Left renal pelvis (tissue), 4 donors: ENCODE measurements around the gene EIF2S3. TPM values are rescaled to one million over a fixed set of nuclear protein-coding genes. Genes with fewer than 3 reads are reported as not detected.

ENCODE experiments used
- DNase-seq, 4 donors: peaks; one replicate each; pipeline ENCODE4 v3.0.0-alpha.2; 2013; ENCODE audit warnings: low read depth in 4 of 4, low spot score in 3 of 4
- polyA plus RNA-seq, 4 donors: library from polyadenylated mRNA; unstranded; fragments of 120-200 nt; gene quantifications; one replicate each; pipeline ENCODE4 v1.2.1, GENCODE V29; 2013; ENCODE audit not compliant: insufficient read length in 4 of 4

The EIF2S3 gene
- 100 to 1,000 TPM; 144 to 202 (median 180) TPM for polyA plus RNA-seq

DNA sequence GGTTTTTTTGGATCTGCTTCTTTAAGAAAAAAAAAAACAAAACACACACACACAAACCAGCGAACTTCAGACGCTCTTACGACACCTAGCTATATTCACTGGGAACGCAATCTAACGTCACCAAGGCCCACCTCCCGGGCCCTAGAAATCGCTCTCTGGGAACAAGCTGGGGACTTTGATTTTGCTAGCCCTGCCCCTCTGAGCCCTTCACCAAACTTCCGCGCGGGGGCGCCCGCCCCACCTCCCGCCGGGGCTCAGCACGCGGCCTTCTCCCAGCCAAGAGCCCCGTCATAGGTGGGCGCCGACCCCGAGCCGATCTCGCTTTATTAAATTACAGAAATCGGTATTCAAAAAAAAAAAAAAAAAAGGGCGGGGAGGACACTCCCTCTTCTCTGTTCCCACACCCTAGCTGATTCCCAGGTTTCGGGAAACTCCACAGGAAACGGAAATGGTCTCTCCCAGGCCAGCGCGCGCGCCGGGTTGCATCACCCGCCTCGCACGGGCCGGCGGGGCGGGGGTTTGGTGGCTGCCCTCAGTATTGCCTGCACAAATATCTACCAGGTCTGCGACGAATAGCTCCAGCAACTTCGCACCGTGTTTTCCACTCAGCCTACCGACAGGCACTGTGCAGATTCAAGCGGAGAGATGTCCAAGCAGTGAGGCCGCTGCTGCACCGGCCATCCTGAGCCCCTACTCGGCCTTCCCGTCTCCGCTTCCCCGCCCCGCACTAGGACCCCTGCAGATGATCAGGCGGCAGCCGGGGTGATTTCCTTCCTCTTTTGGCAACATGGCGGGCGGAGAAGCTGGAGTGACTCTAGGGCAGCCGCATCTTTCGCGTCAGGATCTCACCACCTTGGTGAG, at the start of gene EIF2S3:
TSS of gene EIF2S3 (plus strand) at position 775 of the 861 bp plus-strand sequence. CDS start at position 788, 13 bp downstream.
- peak; percentile 73 to 85 (median 80) for DNase-seq

- DNase-seq: no peak
Observed at GRCh38 chrX:24005028-24005427, 49.7 kb upstream of the EIF2S3 start.

GRCh38 chrX:24005867-24006266, 48.9 kb upstream of the EIF2S3 start:
- DNase-seq: no peak

DNA sequence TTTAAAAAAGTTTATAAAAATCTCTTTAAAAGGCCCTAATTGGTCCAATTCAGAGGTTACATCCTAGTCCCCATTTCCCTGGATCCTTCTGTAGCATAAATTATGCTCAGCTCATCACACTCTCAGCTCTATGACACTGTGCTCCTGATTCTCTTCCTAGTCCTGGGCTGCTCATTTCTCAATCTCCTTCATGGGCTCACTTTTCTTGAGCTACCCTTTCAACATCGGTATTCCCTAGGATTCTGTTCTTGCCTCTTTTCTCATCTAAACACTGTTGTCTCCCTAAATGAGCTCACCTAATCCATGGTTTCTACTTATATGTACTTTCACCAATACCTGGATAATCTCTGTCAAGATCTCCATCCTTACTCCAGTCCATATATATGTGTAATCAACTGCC, 42.5 kb upstream of the EIF2S3 start:
- no peak for DNase-seq

DNA sequence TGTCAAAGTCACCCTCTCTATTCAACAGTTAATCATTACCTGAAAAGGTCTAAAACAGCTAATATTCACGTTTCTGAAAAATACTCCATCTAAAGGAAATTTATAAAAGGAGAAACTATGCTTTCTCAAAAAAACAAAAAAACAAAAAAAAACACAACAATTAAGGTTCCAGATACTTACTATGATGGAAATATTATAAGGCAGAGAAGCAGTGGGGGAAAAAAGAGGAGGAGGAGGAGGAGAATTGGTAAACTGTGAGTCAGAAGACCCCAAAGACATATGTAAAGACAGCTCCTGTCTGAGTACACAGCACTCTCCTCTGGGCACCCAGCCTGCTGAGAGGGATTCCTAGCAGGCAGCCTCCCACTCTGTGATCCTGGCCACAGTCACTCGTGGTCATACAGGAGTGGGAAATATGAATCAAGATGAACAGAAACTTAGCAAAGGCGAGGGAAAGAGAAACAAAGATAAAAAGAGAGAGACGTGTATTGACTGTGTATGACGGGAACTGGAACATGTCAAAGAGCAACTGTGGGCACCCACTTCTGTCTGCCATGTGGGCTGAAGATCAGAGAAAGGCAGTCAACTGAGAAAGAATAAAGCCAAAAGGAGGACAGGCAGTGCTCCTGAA, 40.3 kb upstream of the EIF2S3 start:
- DNase-seq: no peak

DNA sequence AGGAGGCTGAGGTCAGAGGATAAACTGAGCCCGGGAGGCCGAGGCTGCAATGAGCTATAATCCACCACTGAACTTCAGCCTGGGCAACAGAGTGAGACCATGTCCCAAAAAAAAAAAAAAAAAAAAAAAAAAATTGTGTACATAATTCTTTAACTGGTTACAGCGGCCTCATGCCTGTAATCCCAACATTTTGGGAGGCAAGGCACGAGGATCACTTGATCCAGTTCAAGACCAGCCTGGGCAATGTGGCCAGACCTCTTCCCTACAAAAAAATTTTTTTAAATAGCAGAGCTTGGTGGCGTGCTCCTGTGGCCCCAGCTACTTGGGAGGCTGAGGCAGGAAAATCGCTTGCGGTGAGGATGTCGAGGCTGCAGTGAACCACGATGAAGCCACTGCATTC, 37.1 kb upstream of the EIF2S3 start:
- no peak for DNase-seq

- no peak for DNase-seq
Observed at GRCh38 chrX:24018809-24019208, 35.9 kb upstream of the EIF2S3 start.

DNA sequence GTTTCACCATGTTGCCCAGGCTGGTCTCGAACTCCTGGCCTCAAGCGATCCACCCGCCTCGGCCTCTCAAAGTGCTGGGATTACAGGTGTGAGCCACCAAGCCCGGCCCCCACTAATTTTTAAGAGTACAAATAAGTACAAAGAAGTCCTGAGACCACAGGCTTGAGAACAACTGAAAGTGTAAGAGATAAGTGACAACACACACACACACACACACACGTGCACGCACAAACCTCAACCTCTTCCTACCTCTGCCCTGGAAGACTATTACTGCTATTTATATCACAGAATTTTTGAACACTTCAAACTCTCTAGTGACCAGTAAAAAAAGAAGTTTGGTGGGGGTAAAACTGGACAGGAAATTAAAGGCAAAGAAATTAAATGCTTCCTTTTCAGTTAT, 35.3 kb upstream of the EIF2S3 start:
- no peak for DNase-seq

- DNase-seq: no peak
Observed at GRCh38 chrX:24020306-24020876, 34.4 kb upstream of the EIF2S3 start.

- no peak for DNase-seq
Observed at GRCh38 chrX:24023544-24023943, 31.2 kb upstream of the EIF2S3 start.

DNA sequence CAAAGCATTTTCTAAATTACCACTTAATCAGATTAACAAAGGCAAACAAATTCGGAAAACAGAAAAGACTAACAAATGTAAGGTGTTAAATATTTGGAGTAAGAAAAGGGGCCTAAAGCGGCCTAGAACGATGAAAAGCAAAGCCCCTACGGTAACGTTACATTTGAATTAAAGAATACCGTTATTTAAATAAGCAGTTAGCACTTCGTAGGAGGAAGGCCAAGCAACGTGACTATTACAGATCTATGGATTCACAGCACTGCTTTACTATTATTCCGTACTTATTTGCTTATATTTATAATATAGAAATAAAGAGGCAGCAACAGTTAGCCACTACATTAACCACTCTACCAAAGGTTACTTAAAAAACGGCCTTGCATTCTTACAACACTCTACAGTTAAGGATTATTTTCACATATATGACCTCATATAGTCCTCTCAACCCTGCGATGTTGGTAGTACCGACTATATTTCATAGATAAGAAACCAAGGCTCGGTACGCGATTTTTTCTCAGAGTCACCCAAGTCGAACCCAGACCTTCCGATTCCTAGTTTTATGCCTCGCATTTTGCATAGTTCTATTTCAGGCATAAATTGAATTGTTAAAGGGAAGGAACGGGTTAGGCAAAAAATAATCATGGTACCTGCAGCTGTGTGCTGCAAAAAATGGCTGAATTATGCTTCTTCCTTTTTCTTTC, 30.6 kb upstream of the EIF2S3 start:
- DNase-seq: peak in 2 of 4 donors; percentile 1 to 21

- peak; percentile 58 to 70 (median 62) for DNase-seq
Observed at GRCh38 chrX:24024819-24025740, 29.7 kb upstream of the EIF2S3 start.

DNA sequence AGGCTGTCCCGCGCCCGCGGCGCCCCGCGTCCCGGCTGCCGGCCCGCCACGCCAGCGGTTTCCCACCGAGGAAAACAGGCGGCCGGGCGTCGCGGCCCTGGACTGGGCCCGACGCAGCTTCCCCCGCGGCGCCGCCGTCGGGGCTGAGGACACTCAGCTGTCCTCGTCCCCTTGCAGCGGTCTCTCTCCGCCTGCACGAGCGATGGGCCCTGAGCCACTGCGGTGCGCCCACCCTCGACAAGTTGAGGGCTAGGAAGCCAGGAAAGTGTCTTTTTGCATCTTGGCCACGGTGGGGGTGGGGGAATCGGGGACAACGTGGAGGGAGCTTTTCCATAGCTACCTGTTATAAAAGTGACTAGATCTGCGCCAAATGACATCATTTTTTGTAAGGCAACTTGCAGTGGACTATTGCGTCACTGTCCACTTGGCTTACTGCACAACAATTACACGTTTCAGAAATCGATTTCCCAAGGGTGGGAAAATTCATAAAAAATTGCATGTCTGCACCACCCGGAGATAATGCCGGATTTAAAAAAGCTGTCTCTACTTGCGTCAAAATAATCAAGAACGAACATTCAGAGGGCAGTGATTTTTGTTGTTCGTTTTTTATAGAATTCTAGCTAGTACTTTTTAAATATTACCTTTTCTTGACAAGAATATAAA, 28.9 kb upstream of the EIF2S3 start:
- DNase-seq: peak in 1 of 4 donors; percentile 31

- DNase-seq: peak in 2 of 4 donors; percentile 10 to 18
Observed at GRCh38 chrX:24026432-24026831, 28.3 kb upstream of the EIF2S3 start.

DNA sequence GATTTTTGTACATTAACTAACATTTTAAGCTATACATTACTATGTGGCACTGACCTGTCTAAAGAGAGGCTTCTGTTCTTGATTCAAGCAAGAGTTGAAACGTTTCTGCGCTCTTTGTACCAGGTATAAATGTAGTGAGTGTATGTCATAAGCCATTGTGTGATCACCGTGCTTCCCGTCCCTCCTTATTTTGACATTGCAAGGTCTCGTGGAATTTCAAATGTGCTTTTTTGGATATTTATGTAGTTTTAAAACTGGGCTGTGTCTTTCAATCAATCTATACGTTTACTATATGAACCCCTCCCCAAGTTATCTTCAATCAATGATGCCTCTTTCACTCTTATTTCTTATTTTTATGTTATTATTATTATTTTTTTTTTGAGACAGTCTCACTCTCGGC, 27.7 kb upstream of the EIF2S3 start, which contains the start of gene KLHL15:
TSS of gene KLHL15 (minus strand) at position 101 of the 400 bp plus-strand sequence. CDS start 20,493 bp downstream, outside the sequence.
- DNase-seq: no peak

DNA sequence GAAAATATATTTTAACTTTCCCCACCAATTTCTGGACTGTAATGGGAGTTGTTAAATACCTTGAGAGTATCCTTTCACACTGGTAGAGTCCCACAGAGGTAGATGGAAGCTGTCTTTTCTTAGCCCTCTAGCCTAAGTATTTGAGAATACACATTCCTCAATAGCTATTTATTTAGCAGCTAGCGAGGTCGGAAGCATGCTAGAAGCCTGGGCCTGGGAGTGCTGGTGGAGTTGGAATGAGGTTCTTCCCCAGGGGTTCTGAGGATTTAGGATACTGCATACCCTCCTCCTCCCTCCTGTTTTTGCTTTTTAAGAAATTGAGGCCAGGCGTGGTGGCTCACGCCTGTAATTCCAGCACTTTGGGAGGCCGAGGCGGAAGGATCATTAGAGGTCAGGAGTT, 26.8 kb upstream of the EIF2S3 start:
- no peak for DNase-seq

- DNase-seq: no peak
Observed at GRCh38 chrX:24030597-24030996, 24.2 kb upstream of the EIF2S3 start.

- no peak for DNase-seq
Observed at GRCh38 chrX:24034485-24034884, 20.3 kb upstream of the EIF2S3 start.

- DNase-seq: no peak
Observed at GRCh38 chrX:24037729-24038128, 17.0 kb upstream of the EIF2S3 start.
